Medulla oblongata (tissue), 1 donor: ENCODE data around the gene SNTB2.
"Not testable (repeated sequence)": the region's sequence is repeated elsewhere in the genome, so short reads cannot be mapped to it uniquely, and the experiment has no call there.

Experiments used
- DNase-seq: peaks from one replicate; pipeline ENCODE4 v3.0.0-alpha.2; 2015; ENCODE audit errors: extremely low spot score

The SNTB2 gene

DNA sequence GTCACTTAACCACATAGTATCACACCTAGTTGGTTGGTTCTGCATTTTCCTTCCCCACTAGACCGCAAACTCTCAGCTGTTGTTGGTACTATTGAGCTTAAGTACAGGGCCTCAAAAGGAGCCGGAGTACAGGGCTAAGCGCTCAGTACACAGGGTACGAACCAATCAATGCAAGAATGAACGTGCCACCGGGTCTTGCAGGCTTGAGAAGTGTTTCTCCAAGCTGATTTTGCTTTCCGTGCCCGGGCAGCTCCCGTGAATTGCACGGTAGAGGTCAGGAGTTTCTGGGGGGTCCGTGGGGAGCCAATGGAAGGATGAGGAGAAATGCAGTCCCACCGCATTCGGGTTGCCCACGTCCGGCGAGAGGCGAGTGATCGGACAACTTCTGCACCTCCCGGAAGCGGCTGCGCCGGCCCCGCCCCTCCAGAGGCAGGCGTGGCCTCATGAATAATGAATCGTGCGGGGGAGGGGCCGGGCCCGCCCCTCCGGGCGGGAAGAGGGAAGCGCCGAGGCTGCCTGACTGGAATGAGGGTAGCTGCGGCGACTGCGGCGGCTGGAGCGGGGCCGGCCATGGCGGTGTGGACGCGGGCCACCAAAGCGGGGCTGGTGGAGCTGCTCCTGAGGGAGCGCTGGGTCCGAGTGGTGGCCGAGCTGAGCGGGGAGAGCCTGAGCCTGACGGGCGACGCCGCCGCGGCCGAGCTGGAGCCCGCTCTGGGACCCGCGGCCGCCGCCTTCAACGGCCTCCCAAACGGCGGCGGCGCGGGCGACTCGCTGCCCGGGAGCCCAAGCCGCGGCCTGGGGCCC is at the start of gene SNTB2:
SNTB2 (plus strand) TSS at position 523 of the 804 bp plus-strand sequence; CDS start at position 526, 3 bp downstream.
- peak; percentile 95 for DNase-seq

DNA sequence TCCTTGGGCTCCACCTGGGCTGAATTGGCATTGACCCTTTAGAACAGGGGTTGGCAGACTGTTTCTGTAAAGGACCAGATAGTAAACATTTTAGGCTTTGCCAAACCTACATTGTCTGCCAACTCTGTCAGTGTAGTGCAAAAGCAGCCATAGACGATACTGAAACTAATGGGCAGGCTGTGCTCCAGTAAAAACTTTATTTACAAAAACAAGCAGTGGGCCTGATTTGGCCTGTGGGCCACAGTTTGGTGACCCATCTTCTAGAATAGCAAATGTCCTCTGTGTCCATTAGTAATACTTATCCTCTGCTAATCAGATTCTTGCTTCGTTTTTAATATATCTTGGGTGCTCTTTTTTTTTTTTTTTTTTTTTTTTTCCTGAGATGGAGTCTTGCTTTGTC is 48.4 kb upstream of the SNTB2 start:
- no peak for DNase-seq

DNA sequence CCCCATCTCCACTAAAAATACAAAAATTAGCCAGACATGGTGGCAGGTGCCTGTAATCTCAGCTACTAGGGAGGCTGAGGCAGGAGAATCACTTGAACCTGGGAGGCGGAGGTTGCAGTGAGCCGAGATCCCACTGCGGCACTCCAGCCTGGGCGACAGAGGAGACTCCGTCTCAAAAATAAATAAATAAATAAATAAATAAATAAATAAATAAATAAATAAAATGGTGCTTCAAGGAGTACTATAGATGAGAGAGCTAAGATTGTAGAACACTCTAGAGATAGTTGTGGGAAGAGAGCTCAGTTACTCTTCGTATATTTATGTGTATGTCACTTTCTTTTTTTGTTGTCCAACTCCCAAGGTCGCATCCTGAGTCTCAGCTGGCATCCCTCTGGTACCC is 47.5 kb upstream of the SNTB2 start:
- DNase-seq = not testable (repeated sequence)

GRCh38 chr16:69141014-69141413 is 46.0 kb upstream of the SNTB2 start:
- DNase-seq = no peak

- DNase-seq = no peak
Observed at GRCh38 chr16:69141936-69142335, 45.0 kb upstream of the SNTB2 start.

DNA sequence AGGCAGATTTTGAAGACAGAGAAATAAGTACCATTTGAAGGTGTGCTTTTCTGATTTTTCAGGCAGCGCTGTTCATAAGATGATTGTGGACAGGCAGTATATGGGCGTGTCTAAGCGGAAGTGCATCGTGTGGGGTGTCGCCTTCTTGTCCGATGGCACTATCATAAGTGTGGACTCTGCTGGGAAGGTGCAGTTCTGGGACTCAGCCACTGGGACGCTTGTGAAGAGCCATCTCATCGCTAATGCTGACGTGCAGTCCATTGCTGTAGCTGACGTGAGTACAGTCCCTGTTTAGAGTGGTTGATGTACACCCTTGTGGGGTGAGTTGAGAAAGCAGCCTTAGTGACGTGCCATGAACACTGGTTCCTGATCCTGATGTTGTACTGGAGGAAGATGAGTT is 43.8 kb upstream of the SNTB2 start:
- no peak for DNase-seq

DNA sequence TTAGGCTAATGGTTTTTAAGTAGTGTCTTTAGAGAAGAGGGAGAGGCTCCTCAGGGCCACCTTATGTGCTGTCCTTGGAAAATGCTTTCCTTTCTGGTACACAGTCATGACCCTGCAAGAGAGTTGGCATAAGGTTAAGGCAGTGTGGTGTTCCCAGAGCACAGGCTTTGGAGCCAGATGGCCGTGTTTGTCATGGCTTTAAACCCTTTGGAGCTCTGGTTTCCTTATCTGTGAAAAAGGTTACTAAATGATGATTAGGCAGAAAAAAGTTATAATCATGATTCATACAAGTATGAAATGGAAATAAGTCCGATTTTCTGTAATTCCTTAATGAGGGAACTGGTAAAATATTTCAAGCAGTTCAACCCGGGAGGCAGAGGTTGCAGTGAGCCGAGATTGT is 41.3 kb upstream of the SNTB2 start:
- DNase-seq = no peak

DNA sequence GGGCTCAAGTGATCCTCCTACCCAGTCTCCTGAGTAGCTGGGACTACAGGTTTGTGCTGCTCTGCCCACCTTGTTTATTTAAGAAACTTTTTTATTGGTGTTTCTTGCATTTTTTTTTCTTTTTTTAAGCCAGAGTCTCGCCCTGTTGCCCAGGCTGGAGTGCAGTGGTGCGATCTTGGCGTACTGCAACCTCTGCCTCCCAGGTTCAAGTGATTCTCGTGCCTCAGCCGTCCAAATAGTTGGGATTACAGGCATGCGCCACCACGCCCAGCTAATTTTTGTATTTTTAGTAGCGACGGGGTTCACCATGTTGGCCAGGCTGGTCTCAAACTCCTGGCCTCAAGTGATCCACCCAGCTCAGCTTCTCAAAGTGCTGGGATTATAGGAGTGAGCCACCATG is 37.3 kb upstream of the SNTB2 start:
- not testable (repeated sequence) for DNase-seq

DNA sequence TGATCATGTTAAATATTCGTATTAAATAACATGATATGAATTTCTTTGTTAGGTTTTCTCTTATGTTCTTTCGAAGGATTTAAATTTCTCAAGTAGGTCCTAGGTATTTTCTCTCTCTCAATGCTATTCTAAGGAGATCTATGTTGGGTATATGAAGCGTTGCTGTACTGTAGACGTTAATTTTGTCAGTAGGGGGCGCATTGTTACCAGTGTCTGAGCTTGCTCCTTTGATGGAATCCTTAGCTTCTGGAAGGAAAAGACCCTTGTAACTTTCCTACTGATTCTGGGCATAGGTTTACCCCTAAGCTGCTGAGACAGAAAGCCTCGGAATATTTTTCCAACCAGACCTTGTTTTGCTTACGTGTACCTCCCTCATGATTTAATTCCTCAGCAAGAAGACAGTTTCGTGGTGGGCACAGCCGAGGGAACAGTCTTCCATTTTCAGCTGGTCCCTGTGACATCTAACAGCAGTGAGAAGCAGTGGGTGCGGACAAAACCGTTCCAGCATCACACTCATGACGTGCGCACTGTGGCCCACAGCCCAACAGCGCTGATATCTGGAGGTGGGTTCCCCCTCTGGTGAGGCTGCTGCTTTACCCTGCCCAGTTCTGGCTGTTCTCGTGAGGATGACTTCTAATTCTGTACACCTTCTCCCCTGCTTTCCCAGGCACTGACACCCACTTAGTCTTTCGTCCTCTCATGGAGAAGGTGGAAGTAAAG is 36.7 kb upstream of the SNTB2 start:
- peak; percentile 86 for DNase-seq

- no peak for DNase-seq
Observed at GRCh38 chr16:69157196-69157595, 29.8 kb upstream of the SNTB2 start.

- no peak for DNase-seq
Observed at GRCh38 chr16:69160192-69160591, 26.8 kb upstream of the SNTB2 start.

DNA sequence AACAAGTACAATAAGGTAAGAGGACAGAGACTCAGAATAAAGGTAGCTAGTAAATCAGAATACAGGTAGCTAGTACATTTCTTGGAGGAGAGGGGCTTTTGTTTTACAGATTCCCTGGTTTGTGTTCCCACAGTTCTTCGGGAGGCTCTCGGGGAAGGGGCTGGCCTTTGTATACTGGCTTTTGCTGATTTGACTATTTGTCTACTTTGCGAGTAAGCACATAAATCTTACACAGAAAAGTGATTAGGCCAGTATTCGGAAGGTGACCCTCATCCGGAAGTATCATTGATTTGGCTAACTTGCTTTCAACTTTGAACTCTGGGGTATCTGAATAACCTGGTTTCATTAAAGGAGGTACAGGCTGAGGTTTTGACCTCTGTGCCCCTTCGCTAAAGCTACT is 21.4 kb upstream of the SNTB2 start:
- no peak for DNase-seq

DNA sequence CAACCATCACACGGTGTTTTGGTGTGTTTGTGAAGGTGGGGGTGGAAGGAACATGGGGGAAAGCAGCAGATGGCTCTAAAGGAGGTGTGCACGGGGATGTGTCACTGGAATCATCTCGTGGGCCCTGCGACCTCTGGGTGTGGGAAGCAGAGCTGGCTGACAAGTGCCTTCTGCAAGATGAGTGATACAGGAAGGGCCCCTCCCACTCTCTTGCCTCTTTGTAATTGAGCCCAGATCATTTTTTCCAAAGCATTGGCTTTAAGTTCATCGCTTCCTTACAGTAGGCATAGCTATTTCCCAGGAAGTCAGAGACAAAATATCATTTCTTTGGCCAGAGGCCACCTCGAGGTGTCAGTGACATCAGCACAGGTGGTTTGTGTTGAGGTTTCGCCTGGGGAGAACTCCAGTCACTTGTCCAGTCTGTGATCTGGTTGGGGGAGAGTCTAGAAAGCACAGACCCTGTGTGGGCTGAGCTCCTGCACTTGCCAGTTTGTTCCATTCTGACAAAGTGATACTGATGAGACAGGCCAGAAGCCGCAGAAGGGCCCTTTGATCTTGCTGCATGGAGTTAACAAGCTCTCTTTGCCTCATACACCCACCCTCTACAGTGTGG is 20.6 kb upstream of the SNTB2 start:
- DNase-seq = no peak

GRCh38 chr16:69166946-69167930 is 19.7 kb upstream of the SNTB2 start:
- DNase-seq = no peak

- DNase-seq = no peak
Observed at GRCh38 chr16:69169051-69169450, 17.9 kb upstream of the SNTB2 start.

- DNase-seq = no peak
Observed at GRCh38 chr16:69169607-69170352, 17.2 kb upstream of the SNTB2 start.

GRCh38 chr16:69171325-69172084 is 15.5 kb upstream of the SNTB2 start:
- peak; percentile 57 for DNase-seq

DNA sequence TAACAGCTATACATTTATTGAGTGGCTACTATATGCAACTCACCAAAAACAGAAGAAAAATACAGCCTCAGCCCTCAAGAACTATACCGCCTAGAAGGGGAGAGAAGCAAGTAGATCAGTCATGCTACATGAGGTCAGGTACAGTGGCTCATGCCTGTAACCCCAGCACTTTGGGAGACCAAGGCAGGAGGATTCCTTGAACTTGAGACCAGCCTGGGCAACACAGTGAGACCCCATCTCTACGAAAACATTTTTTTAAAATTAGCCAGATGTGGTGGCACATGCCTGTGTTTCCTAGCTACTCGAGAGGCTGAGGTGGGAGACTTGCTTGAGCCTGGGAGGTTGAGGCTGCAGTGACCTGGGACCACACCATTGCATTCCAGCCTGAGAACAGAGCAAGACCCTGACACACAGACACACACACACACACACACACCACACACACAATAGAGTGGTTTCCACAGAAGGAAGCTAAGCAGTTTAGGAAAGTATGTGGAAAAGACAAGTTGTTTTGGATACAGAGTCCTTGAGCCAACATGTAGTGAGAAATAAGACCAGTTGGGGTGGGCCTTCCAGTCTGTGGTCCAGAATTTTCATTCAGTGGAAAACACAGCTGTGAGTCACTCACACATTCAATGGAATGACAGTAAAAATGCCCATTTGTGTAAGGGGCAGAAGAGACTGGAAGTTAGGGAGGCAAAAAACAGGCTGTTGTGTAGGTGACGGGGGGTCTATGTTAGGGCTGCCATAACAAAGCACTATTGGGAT is 10.7 kb upstream of the SNTB2 start:
- DNase-seq = no peak

- DNase-seq = peak; percentile 56
Observed at GRCh38 chr16:69179328-69180010, 7.5 kb upstream of the SNTB2 start.
